Amygdala (tissue), 56 donors: ENCODE measurements around the gene ADAM12.
A peak's percentile ranks its signal among the peaks of the same experiment; 100 is the strongest.
"Not testable (repeated sequence)": the region's sequence is repeated elsewhere in the genome, so short reads cannot be mapped to it uniquely, and the experiment has no call there.

Experiments used
- DNase-seq, 56 donors: peaks; one replicate each; lab custom pipeline; 2025; lab: John Stamatoyannopoulos, UW

ADAM12 gene

DNA sequence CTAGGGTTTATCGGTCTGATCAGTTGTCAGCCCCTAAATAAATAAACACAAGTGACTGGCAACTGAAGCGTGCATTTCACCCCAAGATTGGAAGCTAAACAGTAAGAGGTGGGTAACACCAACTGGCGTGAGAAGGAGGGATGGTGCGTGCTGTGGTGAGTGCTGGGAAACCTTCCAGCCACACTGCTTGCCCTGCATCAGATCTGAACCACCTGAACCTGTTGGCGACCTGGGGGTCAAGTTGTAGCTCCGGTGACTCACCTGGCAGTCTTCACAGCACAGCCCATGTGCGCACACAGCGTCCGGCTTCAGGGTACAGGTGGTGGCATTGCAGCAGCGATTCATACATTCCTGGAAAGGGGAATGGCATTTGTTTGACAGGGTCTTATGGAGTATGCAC is 321.8 kb downstream of the ADAM12 start:
- no peak for DNase-seq

GRCh38 chr10:126065751-126066377 is 322.4 kb downstream of the ADAM12 start:
- DNase-seq, result no peak

DNA sequence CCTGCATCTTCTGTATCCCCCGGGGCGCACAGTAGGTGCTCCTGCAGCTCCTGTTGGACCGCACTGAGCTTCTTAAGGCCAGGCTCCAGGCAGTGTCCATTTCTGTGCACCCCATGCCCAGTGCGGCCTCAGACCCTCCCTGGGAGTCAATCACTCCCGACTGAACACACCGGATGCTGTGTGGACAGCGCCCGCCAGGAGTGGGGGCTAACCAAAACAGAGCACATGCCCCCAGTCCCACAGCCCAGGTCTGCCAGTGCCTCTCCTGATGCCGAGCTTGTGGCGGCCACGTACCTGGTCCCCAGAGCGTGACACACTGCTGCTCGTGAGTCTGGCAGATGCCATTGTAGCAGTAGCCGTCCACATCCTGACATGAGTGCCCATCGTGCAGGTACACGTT is 323.8 kb downstream of the ADAM12 start:
- DNase-seq, result no peak

- no peak for DNase-seq
Observed at GRCh38 chr10:126063353-126063791, 324.9 kb downstream of the ADAM12 start.

DNA sequence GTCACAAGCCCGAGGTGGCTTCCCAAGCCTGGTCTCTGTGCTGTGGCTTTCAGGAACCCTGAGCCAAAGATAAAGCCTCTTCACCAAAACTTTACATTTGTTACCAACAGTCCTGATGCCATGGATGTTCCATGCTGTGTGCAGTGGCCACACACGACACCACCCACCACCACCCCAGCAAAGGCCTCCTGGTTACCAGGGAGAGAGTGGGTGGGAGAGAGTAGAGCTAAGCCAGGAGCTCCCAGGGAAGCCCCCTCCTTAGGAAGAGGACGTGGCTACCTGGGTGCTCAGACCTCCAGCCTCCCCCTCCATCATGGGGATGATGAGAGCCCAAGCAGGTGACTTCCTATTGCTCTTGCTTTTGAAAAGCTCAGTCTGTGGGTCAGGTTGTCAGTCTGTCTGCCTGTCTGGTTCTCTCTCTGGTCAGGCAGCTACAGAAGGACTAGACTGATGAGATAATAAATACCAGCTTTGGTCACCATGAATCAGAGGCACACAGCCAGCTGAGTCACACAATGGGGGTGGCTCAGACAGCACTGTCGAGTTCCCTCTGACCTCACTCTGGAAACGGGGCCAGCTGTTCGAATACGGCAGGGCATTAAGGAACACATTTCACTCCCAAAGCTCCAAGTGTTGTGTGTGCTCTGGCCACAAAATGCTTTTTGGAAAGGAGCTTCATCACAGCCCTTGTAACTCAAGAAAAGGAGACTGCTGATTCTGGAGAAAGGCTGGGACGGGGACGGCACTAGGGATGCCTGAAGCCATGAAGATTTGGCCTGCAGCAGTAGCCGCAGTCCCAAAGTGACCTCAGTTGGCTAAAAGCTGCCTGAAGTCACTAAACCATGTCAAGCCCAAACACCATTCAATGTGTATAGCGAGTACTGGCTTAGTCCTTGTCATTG is 325.9 kb downstream of the ADAM12 start:
- peak in 54 of 56 donors; percentile 6 to 95 (median 64) for DNase-seq

GRCh38 chr10:126061526-126061925 is 326.8 kb downstream of the ADAM12 start:
- DNase-seq, result no peak

- DNase-seq, result no peak
Observed at GRCh38 chr10:126060261-126060931, 327.9 kb downstream of the ADAM12 start.

DNA sequence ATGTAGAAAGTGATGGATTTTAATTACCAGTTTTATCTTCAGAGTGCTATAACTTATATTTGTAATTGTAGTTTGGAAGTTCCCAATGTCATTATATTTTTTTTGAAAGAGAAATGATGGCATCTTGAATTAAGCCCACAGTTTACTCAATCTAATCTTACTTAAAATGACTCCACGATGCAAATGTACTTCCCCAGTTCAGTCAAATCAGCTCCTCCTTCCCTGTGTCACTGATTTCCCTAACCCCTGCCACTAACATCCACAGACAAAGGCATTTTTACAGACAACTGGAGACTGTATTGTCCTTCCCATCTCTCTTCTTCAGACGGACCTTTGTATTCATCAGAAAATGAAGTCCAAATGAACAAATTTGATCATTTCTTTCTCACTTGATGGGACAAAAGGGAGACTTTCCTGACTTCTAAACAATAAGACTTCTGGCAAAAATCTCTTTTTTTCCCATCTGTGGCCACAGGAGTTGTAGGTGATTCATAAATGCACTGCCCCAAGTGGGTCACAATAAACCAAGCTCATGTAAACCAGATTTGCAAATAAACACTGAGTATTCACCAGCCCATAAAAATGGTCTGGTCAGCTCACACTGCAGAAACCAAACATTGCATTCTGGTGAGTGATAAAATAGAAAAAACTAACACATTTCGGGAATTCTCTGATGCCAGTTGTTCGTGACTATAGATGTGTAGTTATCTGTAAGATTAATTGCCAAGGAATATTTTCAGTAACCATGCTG is 329.0 kb downstream of the ADAM12 start:
- no peak for DNase-seq

- DNase-seq, result no peak
Observed at GRCh38 chr10:126058507-126058906, 329.8 kb downstream of the ADAM12 start.

DNA sequence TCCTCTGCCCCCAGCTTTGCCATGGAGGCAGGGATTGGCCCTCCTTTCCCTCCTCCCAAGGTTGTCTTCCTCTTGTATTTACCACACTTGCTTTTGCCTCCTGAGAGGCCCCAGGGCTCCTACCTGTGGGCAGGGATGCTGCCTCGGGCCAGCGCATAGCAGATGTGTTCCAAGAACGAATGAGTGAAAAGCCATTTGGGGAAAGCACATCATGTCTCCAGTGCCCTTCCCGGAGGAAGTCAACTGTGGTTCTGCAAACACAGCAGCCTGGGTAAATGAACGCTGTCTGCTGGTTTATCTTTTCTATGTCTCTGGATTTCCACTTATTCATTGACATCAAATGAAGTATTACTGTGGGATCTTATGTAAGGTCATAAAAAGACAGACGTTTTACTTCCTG is 330.2 kb downstream of the ADAM12 start:
- DNase-seq, result no peak

DNA sequence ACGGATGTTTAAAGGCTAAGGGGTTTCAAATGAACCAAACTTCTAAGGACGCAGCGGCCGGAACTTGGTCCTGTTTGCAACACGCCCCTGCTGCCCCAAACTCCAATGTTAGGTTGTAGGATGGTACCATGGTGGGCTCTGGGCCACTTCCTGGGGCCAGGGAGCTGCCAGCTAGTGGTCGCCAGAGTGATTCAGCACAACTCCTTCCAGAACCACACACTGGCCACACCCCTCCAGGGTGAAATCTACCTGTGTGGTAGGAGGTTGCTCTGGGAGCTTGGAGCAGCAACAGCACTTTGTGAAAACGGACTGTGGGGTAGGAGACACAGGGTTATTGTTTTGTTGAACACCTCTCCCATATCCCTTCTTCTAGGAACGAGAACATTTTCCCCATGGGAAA is 330.8 kb downstream of the ADAM12 start:
- DNase-seq, result no peak

- no peak for DNase-seq
Observed at GRCh38 chr10:126054191-126054590, 334.1 kb downstream of the ADAM12 start.

DNA sequence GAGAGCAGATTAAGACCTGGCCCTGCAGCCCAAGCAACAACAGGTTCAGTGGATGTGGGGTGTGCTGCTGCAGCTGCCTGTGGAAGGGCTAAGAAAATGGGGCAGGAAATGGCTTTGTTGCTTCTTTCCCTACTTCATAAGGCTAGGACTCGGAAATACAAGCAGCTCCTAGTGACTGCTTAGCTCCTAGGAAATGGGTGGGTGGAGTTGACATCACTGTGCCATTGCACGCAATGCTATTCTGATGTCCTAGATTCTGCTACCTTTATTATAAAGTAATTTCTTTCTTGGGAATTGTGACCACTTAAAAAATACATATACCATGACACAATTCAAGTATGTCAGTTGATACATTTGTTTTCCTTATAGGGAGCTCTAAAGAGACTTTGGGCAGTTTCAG is 336.1 kb downstream of the ADAM12 start:
- no peak for DNase-seq

DNA sequence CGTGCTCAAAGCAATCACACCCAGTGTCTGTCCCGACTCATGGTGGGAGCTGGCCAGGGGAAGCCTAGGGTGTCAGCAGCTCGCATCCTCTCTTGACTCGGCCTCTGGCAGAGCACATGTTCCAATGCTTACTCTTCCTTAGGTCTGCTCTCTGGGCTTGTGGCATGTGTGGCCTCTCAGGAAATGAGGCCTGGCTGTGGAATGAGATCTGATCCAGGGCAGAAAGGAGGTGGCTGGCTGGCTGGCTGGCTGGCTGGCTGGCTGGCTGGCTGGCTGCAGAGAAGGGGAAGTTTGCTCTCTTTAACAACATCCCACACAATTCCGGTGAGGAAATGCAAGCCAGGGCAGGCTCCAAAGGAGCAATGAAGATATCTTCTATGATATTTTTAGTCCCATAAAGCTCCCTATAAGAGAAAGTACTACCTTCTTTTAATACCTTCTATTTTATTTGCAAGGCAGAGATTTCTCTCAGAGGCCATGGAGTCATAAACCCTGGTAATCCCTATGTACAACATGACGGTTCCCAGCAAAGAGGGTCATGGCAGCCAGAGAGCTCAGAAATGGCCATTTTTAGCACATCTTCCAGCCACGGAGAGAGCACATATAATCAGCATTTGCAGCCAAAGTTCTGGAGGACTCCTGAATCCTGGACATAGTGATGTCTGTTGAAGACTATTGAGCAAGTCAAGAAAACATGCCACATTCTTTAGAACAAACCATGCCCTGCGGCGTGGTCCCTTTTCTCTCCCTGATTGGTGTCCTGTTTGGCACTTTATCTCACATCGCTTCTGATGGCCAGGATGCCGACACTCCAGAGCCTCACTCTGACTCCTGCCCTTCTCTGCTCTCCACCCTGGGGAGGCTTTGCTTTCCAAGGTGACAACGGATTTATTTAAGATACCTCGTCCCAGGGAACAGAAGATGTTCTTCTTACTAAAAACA is 338.2 kb downstream of the ADAM12 start:
- DNase-seq, result no peak

GRCh38 chr10:126047749-126048148 is 340.5 kb downstream of the ADAM12 start:
- DNase-seq, result not testable (repeated sequence)

GRCh38 chr10:126046831-126047230 is 341.4 kb downstream of the ADAM12 start:
- no peak for DNase-seq

DNA sequence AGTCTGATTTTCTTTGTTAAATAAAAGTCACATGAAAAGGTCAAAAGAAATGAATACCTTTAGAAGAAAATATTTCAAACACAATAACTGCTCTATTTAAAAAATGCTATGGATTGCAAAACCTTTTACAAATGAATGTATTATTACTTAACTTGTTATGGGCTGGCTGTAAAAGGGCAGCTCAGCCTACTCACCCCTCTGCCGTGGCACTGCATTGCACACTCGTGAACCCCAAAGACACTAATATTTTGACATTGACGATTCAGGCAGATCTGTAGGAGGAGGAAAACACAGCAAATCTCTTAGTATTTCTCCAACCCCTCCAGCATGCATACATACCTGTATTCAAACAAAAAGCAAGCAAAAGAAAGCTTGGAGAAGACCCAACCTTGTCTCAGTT is 342.4 kb downstream of the ADAM12 start:
- no peak for DNase-seq

- DNase-seq, result no peak
Observed at GRCh38 chr10:126043389-126043788, 344.9 kb downstream of the ADAM12 start.

DNA sequence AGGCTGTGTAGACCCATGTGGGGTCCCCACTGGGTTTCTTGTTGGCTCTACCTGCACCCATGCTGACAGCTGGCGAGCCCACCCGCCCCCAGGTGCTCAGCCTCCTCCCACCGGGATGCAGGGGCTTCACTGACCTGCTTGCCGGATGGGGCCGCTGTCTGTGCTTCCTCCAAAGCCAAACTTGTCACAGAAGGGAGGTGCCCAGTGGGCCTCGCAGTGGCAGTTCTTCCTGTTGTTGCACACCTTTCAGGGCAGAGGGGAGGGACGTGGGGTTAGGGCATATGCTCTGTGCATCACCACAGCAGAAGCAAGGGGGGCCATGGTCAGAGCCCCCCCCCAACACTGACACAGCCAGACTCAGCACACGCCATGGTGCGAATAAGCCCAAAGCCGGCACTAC is 345.4 kb downstream of the ADAM12 start:
- DNase-seq, result no peak

DNA sequence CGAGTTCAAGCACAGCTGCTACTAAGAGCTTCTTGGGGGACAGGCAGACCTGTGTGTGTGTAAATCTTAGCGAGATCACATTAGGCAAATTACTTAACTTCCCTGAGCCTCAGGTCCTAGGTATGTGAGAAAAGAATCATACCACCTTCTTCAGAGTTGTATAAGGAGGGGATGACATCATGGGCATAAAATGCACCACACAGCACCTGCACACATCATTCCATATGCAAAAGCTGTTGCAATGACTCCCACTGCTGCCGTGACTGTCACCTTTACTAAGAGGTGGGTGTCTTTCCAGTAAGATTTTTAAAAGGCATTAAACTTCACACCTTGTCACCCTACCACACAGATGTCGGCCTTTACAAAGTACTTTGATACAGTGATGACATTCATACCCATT is 345.9 kb downstream of the ADAM12 start:
- no peak for DNase-seq
